WTC11 (cell line): Measurements from ENCODE around the gene KITLG. TPM values are rescaled to one million over a fixed set of nuclear protein-coding genes. Genes with fewer than 3 reads are reported as not detected.

ENCODE experiments used
- ATAC-seq: fragments of 200-7000 bp; cut with Tn5 transposase; 2 replicates; pipeline ENCODE4 v1.10.0; 2021; ENCODE audit warnings: mild to moderate bottlenecking, moderate library complexity
- CTCF ChIA-PET: fragments of 300-600 bp; sonication (Branson Sonifier 250); formaldehyde crosslinking; loops from one replicate; lab custom pipeline; 2021; ENCODE audit warnings: antibody characterized with exemption; lab: Charles Lee
- POLR2A ChIA-PET: fragments of 350-600 bp; sonication (Branson Sonifier 250); formaldehyde crosslinking; loops from one replicate; lab custom pipeline; 2021; ENCODE audit warnings: antibody characterized with exemption; lab: Charles Lee
- DNase-seq: peaks from one replicate; pipeline ENCODE4 v3.0.0; 2021; ENCODE audit warnings: low spot score
- H3K27ac Mint-ChIP-seq: 2 replicates; pipeline ENCODE4 v1.8.0; 2021; ENCODE audit warnings: mixed read lengths
- H3K27me3 Mint-ChIP-seq: 2 replicates; pipeline ENCODE4 v1.8.0; 2021; ENCODE audit warnings: low read depth, mild to moderate bottlenecking, moderate library complexity, mixed read lengths
- H3K36me3 Mint-ChIP-seq: 2 replicates; pipeline ENCODE4 v1.8.0; 2021; ENCODE audit warnings: mixed read lengths
- H3K4me1 Mint-ChIP-seq: 2 replicates; pipeline ENCODE4 v1.8.0; 2022; ENCODE audit warnings: mixed read lengths
- H3K4me3 Mint-ChIP-seq: 2 replicates; pipeline ENCODE4 v1.8.0; 2021; ENCODE audit warnings: mild to moderate bottlenecking, moderate library complexity, mixed read lengths
- H3K9me3 Mint-ChIP-seq: 2 replicates; pipeline ENCODE4 v1.8.0; 2021; ENCODE audit warnings: mixed read lengths
- FOXK1 ChIP-seq: sonication (generic); formaldehyde crosslinking; IDR thresholded peaks from 2 replicates; pipeline ENCODE4 v1.8.0; 2022; ENCODE audit warnings: mild to moderate bottlenecking, moderate library complexity, missing genetic modification reagents
- GABPB1 ChIP-seq: sonication (generic); formaldehyde crosslinking; IDR thresholded peaks from 2 replicates; pipeline ENCODE4 v1.8.1; 2023; ENCODE audit warnings: mild to moderate bottlenecking, missing genetic modification reagents
- HMGA2 ChIP-seq: fragments of 250-450 bp; sonication (Bioruptor Pico); IDR thresholded peaks from 2 replicates; pipeline ENCODE4 v1.4.0; 2021; ENCODE audit warnings: mild to moderate bottlenecking, moderate library complexity
- IRF2 ChIP-seq: sonication (generic); formaldehyde crosslinking; IDR thresholded peaks from 2 replicates; pipeline ENCODE4 v1.8.0; 2022; ENCODE audit warnings: low read depth, missing genetic modification reagents, borderline replicate concordance
- JAZF1 ChIP-seq: fragments of 250-450 bp; sonication (Bioruptor Pico); IDR thresholded peaks from 2 replicates; pipeline ENCODE4 v1.9.0; 2021; ENCODE audit warnings: moderate library complexity, mild to moderate bottlenecking, inconsistent platforms
- NR1H2 ChIP-seq: sonication (generic); formaldehyde crosslinking; IDR thresholded peaks from 2 replicates; pipeline ENCODE4 v1.9.0; 2021; ENCODE audit warnings: mild to moderate bottlenecking, moderate library complexity, missing genetic modification reagents
- NR2C2 ChIP-seq: sonication (generic); formaldehyde crosslinking; IDR thresholded peaks from 2 replicates; pipeline ENCODE4 v1.8.0; 2022; ENCODE audit warnings: mild to moderate bottlenecking, missing genetic modification reagents
- SP1 ChIP-seq: sonication (generic); formaldehyde crosslinking; conservative IDR thresholded peaks from 2 replicates; pipeline ENCODE4 v1.8.1; 2022; ENCODE audit warnings: missing genetic modification reagents
- ZNF219 ChIP-seq: sonication (generic); formaldehyde crosslinking; IDR thresholded peaks from 2 replicates; pipeline ENCODE4 v1.8.0; 2023; ENCODE audit warnings: missing genetic modification reagents, mild to moderate bottlenecking, borderline replicate concordance
- ZNF232 ChIP-seq: sonication (generic); formaldehyde crosslinking; IDR thresholded peaks from 2 replicates; pipeline ENCODE4 v1.8.0; 2022; ENCODE audit warnings: mild to moderate bottlenecking, missing genetic modification reagents
- ZNF263 ChIP-seq: sonication (generic); formaldehyde crosslinking; IDR thresholded peaks from 2 replicates; pipeline ENCODE4 v1.8.1; 2022; ENCODE audit warnings: low read depth, mild to moderate bottlenecking, moderate library complexity, missing genetic modification reagents
- ZNF317 ChIP-seq: sonication (generic); formaldehyde crosslinking; IDR thresholded peaks from 2 replicates; pipeline ENCODE4 v1.8.1; 2023; ENCODE audit warnings: low read depth, mild to moderate bottlenecking, moderate library complexity, missing genetic modification reagents, borderline replicate concordance
- total RNA-seq: library from RNA; stranded (reverse); gene quantifications from 3 replicates; pipeline ENCODE4 v1.2.3, GENCODE V29; 2021
- TF ChIP-seq, protein P1 (sequence below): fragments of 200-600 bp; IDR thresholded peaks from 2 replicates; pipeline ENCODE4 v1.8.0; 2022; ENCODE audit warnings: antibody characterized with exemption
- TF ChIP-seq, protein P2 (sequence below): sonication (generic); formaldehyde crosslinking; IDR thresholded peaks from 2 replicates; pipeline ENCODE4 v1.8.1; 2023; ENCODE audit warnings: mild to moderate bottlenecking, missing genetic modification reagents, borderline replicate concordance
- TF ChIP-seq, protein P3 (sequence below): sonication (generic); formaldehyde crosslinking; IDR thresholded peaks from 2 replicates; pipeline ENCODE4 v1.8.1; 2022; ENCODE audit warnings: low read depth, mild to moderate bottlenecking, moderate library complexity, missing genetic modification reagents, borderline replicate concordance
- TF ChIP-seq, protein P4 (sequence below): sonication (generic); formaldehyde crosslinking; IDR thresholded peaks from 2 replicates; pipeline ENCODE4 v1.8.0; 2023; ENCODE audit warnings: mild to moderate bottlenecking, missing genetic modification reagents
- TF ChIP-seq, protein P5 (sequence below): sonication (generic); formaldehyde crosslinking; IDR thresholded peaks from 2 replicates; pipeline ENCODE4 v1.8.0; 2022; ENCODE audit warnings: mild to moderate bottlenecking, missing genetic modification reagents
- TF ChIP-seq, protein P6 (sequence below): sonication (generic); formaldehyde crosslinking; IDR thresholded peaks from 2 replicates; pipeline ENCODE4 v1.8.1; 2022; ENCODE audit warnings: mild to moderate bottlenecking, missing genetic modification reagents, moderate library complexity, borderline replicate concordance

The KITLG gene
- total RNA-seq, 1 experiment from 2014 or later = 12.5 TPM

DNA sequence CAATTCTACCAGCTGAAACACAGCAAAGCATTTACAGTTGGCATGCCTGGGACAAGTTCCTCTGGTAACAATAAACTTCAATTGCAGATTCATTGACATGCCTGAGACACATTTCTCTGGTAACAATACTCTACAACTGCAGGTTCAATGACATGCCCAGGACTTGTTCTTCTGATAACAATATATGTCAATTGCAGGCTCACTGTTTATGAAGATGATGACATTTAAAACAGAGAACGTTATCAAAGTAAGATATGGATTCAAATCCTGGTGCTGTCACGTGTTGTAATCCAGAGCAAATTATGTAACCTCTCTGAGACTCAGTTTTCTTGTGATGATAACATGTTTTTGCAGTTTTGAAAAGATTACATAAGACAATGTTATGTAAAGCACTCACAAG is 20.5 kb downstream of the KITLG start:
- ChIA-PET POLR2A (no interaction called here), CTCF (no interaction called here)
- Mint-ChIP-seq H3K27ac (no peak overlapping the region), H3K4me1 (peaks cover 59% of the 10 kb centered on the region), H3K4me3 (no peak overlapping the region), H3K36me3 (no peaks in the 10 kb centered on the region), H3K27me3 (no peaks in the 10 kb centered on the region), H3K9me3 (no peaks in the 10 kb centered on the region)
- DNase-seq = no peak
- TF ChIP-seq HMGA2 (no peak), ZNF219 (CRISPR knock-in tag) (no peak), IRF2 (CRISPR knock-in tag) (no peak), FOXK1 (CRISPR knock-in tag) (no peak), SP1 (CRISPR knock-in tag) (no peak), ZNF317 (CRISPR knock-in tag) (no peak), NR1H2 (CRISPR knock-in tag) (no peak), JAZF1 (CRISPR knock-in tag) (no peak)
- TF ChIP-seq, protein P1, sequence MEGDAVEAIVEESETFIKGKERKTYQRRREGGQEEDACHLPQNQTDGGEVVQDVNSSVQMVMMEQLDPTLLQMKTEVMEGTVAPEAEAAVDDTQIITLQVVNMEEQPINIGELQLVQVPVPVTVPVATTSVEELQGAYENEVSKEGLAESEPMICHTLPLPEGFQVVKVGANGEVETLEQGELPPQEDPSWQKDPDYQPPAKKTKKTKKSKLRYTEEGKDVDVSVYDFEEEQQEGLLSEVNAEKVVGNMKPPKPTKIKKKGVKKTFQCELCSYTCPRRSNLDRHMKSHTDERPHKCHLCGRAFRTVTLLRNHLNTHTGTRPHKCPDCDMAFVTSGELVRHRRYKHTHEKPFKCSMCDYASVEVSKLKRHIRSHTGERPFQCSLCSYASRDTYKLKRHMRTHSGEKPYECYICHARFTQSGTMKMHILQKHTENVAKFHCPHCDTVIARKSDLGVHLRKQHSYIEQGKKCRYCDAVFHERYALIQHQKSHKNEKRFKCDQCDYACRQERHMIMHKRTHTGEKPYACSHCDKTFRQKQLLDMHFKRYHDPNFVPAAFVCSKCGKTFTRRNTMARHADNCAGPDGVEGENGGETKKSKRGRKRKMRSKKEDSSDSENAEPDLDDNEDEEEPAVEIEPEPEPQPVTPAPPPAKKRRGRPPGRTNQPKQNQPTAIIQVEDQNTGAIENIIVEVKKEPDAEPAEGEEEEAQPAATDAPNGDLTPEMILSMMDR = no peak
- TF ChIP-seq, protein P2, sequence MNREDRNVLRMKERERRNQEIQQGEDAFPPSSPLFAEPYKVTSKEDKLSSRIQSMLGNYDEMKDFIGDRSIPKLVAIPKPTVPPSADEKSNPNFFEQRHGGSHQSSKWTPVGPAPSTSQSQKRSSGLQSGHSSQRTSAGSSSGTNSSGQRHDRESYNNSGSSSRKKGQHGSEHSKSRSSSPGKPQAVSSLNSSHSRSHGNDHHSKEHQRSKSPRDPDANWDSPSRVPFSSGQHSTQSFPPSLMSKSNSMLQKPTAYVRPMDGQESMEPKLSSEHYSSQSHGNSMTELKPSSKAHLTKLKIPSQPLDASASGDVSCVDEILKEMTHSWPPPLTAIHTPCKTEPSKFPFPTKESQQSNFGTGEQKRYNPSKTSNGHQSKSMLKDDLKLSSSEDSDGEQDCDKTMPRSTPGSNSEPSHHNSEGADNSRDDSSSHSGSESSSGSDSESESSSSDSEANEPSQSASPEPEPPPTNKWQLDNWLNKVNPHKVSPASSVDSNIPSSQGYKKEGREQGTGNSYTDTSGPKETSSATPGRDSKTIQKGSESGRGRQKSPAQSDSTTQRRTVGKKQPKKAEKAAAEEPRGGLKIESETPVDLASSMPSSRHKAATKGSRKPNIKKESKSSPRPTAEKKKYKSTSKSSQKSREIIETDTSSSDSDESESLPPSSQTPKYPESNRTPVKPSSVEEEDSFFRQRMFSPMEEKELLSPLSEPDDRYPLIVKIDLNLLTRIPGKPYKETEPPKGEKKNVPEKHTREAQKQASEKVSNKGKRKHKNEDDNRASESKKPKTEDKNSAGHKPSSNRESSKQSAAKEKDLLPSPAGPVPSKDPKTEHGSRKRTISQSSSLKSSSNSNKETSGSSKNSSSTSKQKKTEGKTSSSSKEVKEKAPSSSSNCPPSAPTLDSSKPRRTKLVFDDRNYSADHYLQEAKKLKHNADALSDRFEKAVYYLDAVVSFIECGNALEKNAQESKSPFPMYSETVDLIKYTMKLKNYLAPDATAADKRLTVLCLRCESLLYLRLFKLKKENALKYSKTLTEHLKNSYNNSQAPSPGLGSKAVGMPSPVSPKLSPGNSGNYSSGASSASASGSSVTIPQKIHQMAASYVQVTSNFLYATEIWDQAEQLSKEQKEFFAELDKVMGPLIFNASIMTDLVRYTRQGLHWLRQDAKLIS = no peak
- TF ChIP-seq, protein P3, sequence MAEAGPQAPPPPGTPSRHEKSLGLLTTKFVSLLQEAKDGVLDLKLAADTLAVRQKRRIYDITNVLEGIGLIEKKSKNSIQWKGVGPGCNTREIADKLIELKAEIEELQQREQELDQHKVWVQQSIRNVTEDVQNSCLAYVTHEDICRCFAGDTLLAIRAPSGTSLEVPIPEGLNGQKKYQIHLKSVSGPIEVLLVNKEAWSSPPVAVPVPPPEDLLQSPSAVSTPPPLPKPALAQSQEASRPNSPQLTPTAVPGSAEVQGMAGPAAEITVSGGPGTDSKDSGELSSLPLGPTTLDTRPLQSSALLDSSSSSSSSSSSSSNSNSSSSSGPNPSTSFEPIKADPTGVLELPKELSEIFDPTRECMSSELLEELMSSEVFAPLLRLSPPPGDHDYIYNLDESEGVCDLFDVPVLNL (CRISPR knock-in tag) = no peak
- TF ChIP-seq, protein P4, sequence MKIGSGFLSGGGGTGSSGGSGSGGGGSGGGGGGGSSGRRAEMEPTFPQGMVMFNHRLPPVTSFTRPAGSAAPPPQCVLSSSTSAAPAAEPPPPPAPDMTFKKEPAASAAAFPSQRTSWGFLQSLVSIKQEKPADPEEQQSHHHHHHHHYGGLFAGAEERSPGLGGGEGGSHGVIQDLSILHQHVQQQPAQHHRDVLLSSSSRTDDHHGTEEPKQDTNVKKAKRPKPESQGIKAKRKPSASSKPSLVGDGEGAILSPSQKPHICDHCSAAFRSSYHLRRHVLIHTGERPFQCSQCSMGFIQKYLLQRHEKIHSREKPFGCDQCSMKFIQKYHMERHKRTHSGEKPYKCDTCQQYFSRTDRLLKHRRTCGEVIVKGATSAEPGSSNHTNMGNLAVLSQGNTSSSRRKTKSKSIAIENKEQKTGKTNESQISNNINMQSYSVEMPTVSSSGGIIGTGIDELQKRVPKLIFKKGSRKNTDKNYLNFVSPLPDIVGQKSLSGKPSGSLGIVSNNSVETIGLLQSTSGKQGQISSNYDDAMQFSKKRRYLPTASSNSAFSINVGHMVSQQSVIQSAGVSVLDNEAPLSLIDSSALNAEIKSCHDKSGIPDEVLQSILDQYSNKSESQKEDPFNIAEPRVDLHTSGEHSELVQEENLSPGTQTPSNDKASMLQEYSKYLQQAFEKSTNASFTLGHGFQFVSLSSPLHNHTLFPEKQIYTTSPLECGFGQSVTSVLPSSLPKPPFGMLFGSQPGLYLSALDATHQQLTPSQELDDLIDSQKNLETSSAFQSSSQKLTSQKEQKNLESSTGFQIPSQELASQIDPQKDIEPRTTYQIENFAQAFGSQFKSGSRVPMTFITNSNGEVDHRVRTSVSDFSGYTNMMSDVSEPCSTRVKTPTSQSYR (CRISPR knock-in tag) = no peak
- TF ChIP-seq, protein P5, sequence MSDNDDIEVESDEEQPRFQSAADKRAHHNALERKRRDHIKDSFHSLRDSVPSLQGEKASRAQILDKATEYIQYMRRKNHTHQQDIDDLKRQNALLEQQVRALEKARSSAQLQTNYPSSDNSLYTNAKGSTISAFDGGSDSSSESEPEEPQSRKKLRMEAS = no peak
- no peak for ATAC-seq

DNA sequence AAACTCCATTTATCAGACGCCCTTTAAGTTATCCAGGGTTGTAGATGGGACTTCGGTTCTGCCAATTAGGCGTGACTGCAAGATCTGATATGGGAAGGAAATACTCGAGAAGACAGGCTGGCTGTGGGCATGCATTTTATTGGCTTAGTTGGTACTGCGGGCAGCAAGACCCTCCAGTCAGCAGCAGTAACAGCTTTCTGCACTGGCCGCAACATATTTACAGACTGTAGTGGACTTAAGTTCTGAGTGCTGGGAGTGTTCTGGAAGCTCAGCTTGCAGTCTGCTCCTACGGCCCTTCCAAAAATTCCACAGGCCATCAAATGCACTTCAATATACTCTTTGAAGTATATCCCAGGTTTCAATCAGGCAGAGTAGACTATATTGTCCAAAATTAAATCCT is 21.1 kb downstream of the KITLG start:
- Mint-ChIP-seq H3K9me3 (no peaks in the 10 kb centered on the region), H3K36me3 (no peaks in the 10 kb centered on the region), H3K27ac (peak overlapping the region; percentile 94), H3K27me3 (no peaks in the 10 kb centered on the region), H3K4me3 (no peak overlapping the region), H3K4me1 (peaks cover 60% of the 10 kb centered on the region)
- ATAC-seq (peak; percentile 39; the same call in 1 of the 2 replicates), DNase-seq (no peak)
- POLR2A ChIA-PET = no interaction called here
- CTCF ChIA-PET = no interaction called here
- TF ChIP-seq, protein P4 (CRISPR knock-in tag) = no peak
- TF ChIP-seq NR2C2 (CRISPR knock-in tag) (no peak), GABPB1 (CRISPR knock-in tag) (no peak), ZNF263 (CRISPR knock-in tag) (no peak), ZNF232 (CRISPR knock-in tag) (no peak)
- TF ChIP-seq, protein P6, sequence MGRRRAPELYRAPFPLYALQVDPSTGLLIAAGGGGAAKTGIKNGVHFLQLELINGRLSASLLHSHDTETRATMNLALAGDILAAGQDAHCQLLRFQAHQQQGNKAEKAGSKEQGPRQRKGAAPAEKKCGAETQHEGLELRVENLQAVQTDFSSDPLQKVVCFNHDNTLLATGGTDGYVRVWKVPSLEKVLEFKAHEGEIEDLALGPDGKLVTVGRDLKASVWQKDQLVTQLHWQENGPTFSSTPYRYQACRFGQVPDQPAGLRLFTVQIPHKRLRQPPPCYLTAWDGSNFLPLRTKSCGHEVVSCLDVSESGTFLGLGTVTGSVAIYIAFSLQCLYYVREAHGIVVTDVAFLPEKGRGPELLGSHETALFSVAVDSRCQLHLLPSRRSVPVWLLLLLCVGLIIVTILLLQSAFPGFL (CRISPR knock-in tag) = no peak
